Smooth muscle cell (in vitro differentiated cells): ENCODE data around the gene CDH26. TPM values are rescaled to one million over a fixed set of nuclear protein-coding genes. Genes with fewer than 3 reads are reported as not detected.

Experiments used
- DNase-seq: peaks from one replicate; lab custom pipeline; 2025; ENCODE audit not compliant: unreplicated experiment; lab: John Stamatoyannopoulos, UW
- H2AFZ ChIP-seq: fragments of 200-600 bp; sonication (generic); 2 replicates; pipeline ENCODE4 v1.6.0; 2016; ENCODE audit warnings: antibody characterized with exemption, low read depth, mild to moderate bottlenecking
- H3F3A ChIP-seq: fragments of 200-600 bp; sonication (generic); 2 replicates; pipeline ENCODE4 v1.6.0; 2017; ENCODE audit warnings: antibody characterized with exemption, low read depth
- H3K27ac ChIP-seq: fragments of 200-600 bp; sonication (generic); 2 replicates; pipeline ENCODE4 v1.5.1; 2016; ENCODE audit warnings: low read depth, mild to moderate bottlenecking
- H3K27me3 ChIP-seq: fragments of 200-600 bp; sonication (generic); 2 replicates; pipeline ENCODE4 v1.6.1; 2016; ENCODE audit warnings: low read depth, mild to moderate bottlenecking
- H3K36me3 ChIP-seq: fragments of 200-600 bp; sonication (generic); 2 replicates; pipeline ENCODE4 v1.5.1; 2016; ENCODE audit warnings: low read depth
- H3K4me1 ChIP-seq: fragments of 200-600 bp; sonication (generic); 2 replicates; pipeline ENCODE4 v1.5.1; 2016; ENCODE audit warnings: low read depth
- H3K4me2 ChIP-seq: fragments of 200-600 bp; sonication (generic); 2 replicates; pipeline ENCODE4 v1.6.0; 2016; ENCODE audit warnings: mild to moderate bottlenecking
- H3K4me3 ChIP-seq: fragments of 200-600 bp; sonication (generic); 2 replicates; pipeline ENCODE4 v1.5.1; 2016; ENCODE audit warnings: mild to moderate bottlenecking
- H3K79me2 ChIP-seq: fragments of 200-600 bp; sonication (generic); 2 replicates; pipeline ENCODE4 v1.6.0; 2016; ENCODE audit warnings: low read depth, mild to moderate bottlenecking
- H3K9ac ChIP-seq: fragments of 200-600 bp; sonication (generic); 2 replicates; pipeline ENCODE4 v1.6.0; 2016; ENCODE audit warnings: low read depth
- H3K9me3 ChIP-seq: fragments of 200-600 bp; sonication (generic); replicated peaks from 2 replicates; pipeline ENCODE4 v1.5.1; 2016; ENCODE audit warnings: low read depth
- H4K20me1 ChIP-seq: fragments of 200-600 bp; sonication (generic); 2 replicates; pipeline ENCODE4 v1.6.0; 2016; ENCODE audit warnings: low read depth
- WGBS: methylation state at CpG from one replicate; pipeline ENCODE4 v1.1.7; 2016; ENCODE audit warnings: low lambda C conversion rate; 5-methylcytosine and 5-hydroxymethylcytosine counted together
- polyA plus RNA-seq: library from polyadenylated mRNA; unstranded; fragments of >200 nt; fragmentation: Nextera tagmentation; extraction: Ambion mirVana; gene quantifications from 2 replicates; pipeline ENCODE4 v1.2.1, GENCODE V29; 2016
- total RNA-seq: library from RNA; depleted of rRNA; stranded (reverse); fragments of >200 nt; gene quantifications from 2 replicates; pipeline ENCODE4 v1.2.3, GENCODE V29; 2014
- TF ChIP-seq, protein P1 (sequence below): fragments of 200-600 bp; sonication (generic); IDR thresholded peaks from 2 replicates; pipeline ENCODE4 v1.5.1; 2017; ENCODE audit warnings: borderline replicate concordance, mild to moderate bottlenecking, antibody characterized with exemption; ENCODE audit not compliant: insufficient read depth, poor library complexity, severe bottlenecking

The CDH26 gene
- total and polyA plus RNA-seq, 2 experiments from 2014 or later, result 0.18 to 1.2 TPM

DNA sequence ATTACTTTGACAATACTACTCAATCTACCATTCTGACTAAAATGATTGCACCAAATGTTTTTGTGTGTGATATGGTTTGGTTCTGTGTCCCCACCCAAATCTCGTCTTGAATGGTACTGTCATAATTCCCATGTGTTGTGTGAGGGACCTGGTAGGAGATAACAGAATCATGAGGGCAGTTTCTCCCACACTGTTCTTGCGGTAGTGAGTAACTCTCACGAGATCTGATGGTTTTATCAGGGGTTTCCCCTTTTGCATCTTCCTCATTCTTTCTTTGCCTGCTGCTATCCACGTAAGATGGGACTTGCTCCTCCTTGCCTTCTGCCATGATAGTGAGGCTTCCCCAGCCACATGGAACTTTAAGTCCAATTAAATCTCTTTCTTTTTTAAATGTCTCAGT lies 45.6 kb upstream of the CDH26 start:
- Histone ChIP-seq H3F3A (no peaks in the 10 kb centered on the region), H3K27me3 (peaks cover 12% of the 10 kb centered on the region), H4K20me1 (no peaks in the 10 kb centered on the region), H3K9ac (no peak overlapping the region), H3K4me1 (no peaks in the 10 kb centered on the region), H2AFZ (no peak overlapping the region), H3K79me2 (no peaks in the 10 kb centered on the region), H3K4me2 (no peak overlapping the region), H3K9me3 (no peaks in the 10 kb centered on the region), H3K4me3 (no peak overlapping the region), H3K36me3 (no peaks in the 10 kb centered on the region), H3K27ac (no peak overlapping the region)
- 66% methylated on average over 4 of the region's 4 CpGs for WGBS
- no peak for DNase-seq
- TF ChIP-seq, protein P1, sequence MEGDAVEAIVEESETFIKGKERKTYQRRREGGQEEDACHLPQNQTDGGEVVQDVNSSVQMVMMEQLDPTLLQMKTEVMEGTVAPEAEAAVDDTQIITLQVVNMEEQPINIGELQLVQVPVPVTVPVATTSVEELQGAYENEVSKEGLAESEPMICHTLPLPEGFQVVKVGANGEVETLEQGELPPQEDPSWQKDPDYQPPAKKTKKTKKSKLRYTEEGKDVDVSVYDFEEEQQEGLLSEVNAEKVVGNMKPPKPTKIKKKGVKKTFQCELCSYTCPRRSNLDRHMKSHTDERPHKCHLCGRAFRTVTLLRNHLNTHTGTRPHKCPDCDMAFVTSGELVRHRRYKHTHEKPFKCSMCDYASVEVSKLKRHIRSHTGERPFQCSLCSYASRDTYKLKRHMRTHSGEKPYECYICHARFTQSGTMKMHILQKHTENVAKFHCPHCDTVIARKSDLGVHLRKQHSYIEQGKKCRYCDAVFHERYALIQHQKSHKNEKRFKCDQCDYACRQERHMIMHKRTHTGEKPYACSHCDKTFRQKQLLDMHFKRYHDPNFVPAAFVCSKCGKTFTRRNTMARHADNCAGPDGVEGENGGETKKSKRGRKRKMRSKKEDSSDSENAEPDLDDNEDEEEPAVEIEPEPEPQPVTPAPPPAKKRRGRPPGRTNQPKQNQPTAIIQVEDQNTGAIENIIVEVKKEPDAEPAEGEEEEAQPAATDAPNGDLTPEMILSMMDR, result no peak

GRCh38 chr20:59920944-59921343 lies 37.3 kb upstream of the CDH26 start:
- Histone ChIP-seq H3K27ac (no peak overlapping the region), H3K9me3 (no peaks in the 10 kb centered on the region), H3K27me3 (no peaks in the 10 kb centered on the region), H2AFZ (no peak overlapping the region), H3K4me3 (no peak overlapping the region), H3K9ac (no peak overlapping the region), H4K20me1 (no peaks in the 10 kb centered on the region), H3K4me1 (no peaks in the 10 kb centered on the region), H3K79me2 (no peaks in the 10 kb centered on the region), H3K4me2 (no peak overlapping the region), H3F3A (no peaks in the 10 kb centered on the region), H3K36me3 (no peaks in the 10 kb centered on the region)
- DNase-seq, result no peak
- TF ChIP-seq, protein P1, result no peak

GRCh38 chr20:59923514-59923913 lies 34.7 kb upstream of the CDH26 start:
- no peaks in the 10 kb centered on the region for H3K79me2 ChIP-seq
- DNase-seq, result no peak
- no peaks in the 10 kb centered on the region for H3K27me3 ChIP-seq
- H3K9me3 ChIP-seq, result no peaks in the 10 kb centered on the region
- H3K4me3 ChIP-seq, result no peak overlapping the region
- no peaks in the 10 kb centered on the region for H3K36me3 ChIP-seq
- TF ChIP-seq, protein P1, result no peak
- no peak overlapping the region for H2AFZ ChIP-seq
- no peak overlapping the region for H3K4me2 ChIP-seq
- no peaks in the 10 kb centered on the region for H3K4me1 ChIP-seq
- 80% methylated on average over 1 of the region's 1 CpG for WGBS
- H3F3A ChIP-seq, result no peaks in the 10 kb centered on the region
- no peak overlapping the region for H3K27ac ChIP-seq
- H3K9ac ChIP-seq, result no peak overlapping the region
- no peaks in the 10 kb centered on the region for H4K20me1 ChIP-seq

- Histone ChIP-seq H3K27ac (no peak overlapping the region), H3K9me3 (no peaks in the 10 kb centered on the region), H3K4me3 (no peak overlapping the region), H3K4me1 (no peaks in the 10 kb centered on the region), H3K4me2 (no peak overlapping the region), H3K27me3 (no peaks in the 10 kb centered on the region), H3F3A (no peaks in the 10 kb centered on the region), H3K36me3 (no peaks in the 10 kb centered on the region), H4K20me1 (no peaks in the 10 kb centered on the region), H3K9ac (no peak overlapping the region), H2AFZ (no peak overlapping the region), H3K79me2 (no peaks in the 10 kb centered on the region)
- TF ChIP-seq, protein P1, result no peak
- WGBS, result 70% methylated on average over 1 of the region's 1 CpG
- DNase-seq, result no peak
Measured at GRCh38 chr20:59925359-59925758, 32.9 kb upstream of the CDH26 start.
